ENCODE measurements around the gene CPED1. TPM values are rescaled to one million over a fixed set of nuclear protein-coding genes. Genes with fewer than 3 reads are reported as not detected.
"Not testable (repeated sequence)": the region's sequence is repeated elsewhere in the genome, so short reads cannot be mapped to it uniquely, and the experiment has no call there.

Gene CPED1
- total RNA-seq, 2 experiments from 2014 or later, result not detected

GRCh38 chr7:121002757-121003200, 14.3 kb downstream of the CPED1 start:
- H3K4me3 Mint-ChIP-seq, result no peak overlapping the region
- no peak overlapping the region for H3K27ac Mint-ChIP-seq
- H3K27me3 Mint-ChIP-seq, result peaks cover 21% of the 10 kb centered on the region
- no peaks in the 10 kb centered on the region for H3K36me3 Mint-ChIP-seq (ENCODE audit: low read depth)
- no peak for DNase-seq
- H3K4me1 Mint-ChIP-seq, result peaks cover 5% of the 10 kb centered on the region
- no peaks in the 10 kb centered on the region for H3K9me3 Mint-ChIP-seq
- ChIA-PET POLR2A (no interaction called here), CTCF (interaction anchor here (1.7 kb wide), 1 partner anchor 15 kb away, joined by 6 read pairs; the partner anchor contains the start of gene CPED1)

DNA sequence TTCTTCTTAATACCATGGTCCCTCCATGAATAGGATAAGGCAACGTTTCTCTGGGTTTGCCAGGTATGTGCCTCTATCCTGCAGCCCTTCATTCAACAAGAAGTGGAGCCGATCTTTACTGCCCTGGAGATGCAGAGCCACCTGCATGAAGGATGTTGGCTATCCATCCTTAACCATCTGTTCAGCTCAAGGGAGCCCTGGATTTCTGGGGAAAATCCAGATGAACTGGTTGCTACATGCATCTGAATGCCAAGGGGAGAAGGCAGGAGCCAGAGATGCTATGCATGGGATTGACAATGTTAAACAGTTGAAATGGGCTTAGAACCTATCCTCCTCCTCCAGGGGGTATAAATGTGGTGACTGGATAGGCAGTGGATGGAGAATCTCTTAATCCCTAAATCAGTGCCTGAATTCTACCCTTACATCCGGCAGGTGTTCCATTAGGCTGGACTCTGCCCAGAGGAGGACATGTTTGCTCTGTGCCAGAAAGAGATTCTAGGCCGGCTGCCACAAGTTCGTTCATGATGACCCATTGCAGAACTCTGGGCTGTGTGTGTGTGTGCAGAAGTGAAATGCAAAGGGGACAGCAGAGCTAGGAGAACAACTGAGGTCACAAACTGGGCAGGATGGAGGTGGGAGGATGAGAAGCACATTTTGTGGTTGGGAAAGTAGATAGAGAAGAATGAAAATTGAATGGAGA, 15.6 kb downstream of the CPED1 start:
- peaks cover 21% of the 10 kb centered on the region for H3K27me3 Mint-ChIP-seq
- no peaks in the 10 kb centered on the region for H3K9me3 Mint-ChIP-seq
- H3K36me3 Mint-ChIP-seq (ENCODE audit: low read depth), result no peaks in the 10 kb centered on the region
- no peak overlapping the region for H3K27ac Mint-ChIP-seq
- peaks cover 4% of the 10 kb centered on the region for H3K4me1 Mint-ChIP-seq
- no peak overlapping the region for H3K4me3 Mint-ChIP-seq
- ChIA-PET CTCF (no interaction called here), POLR2A (no interaction called here)
- DNase-seq, result no peak

- H3K36me3 Mint-ChIP-seq (ENCODE audit: low read depth); CTCF ChIA-PET: not testable (repeated sequence)
Measured at GRCh38 chr7:121005058-121005457, 16.5 kb downstream of the CPED1 start.

GRCh38 chr7:121005996-121006584, 17.6 kb downstream of the CPED1 start:
- no peaks in the 10 kb centered on the region for H3K4me1 Mint-ChIP-seq
- H3K27ac Mint-ChIP-seq, result no peak overlapping the region
- H3K4me3 Mint-ChIP-seq, result no peak overlapping the region
- ChIA-PET POLR2A (no interaction called here), CTCF (no interaction called here)
- no peaks in the 10 kb centered on the region for H3K9me3 Mint-ChIP-seq
- H3K27me3 Mint-ChIP-seq, result peaks cover 18% of the 10 kb centered on the region
- no peaks in the 10 kb centered on the region for H3K36me3 Mint-ChIP-seq (ENCODE audit: low read depth)
- DNase-seq, result no peak

More at GRCh38 chr7:121005058-121005457, 16.5 kb downstream of the CPED1 start:
- POLR2A ChIA-PET, H3K27ac Mint-ChIP-seq, H3K4me3 Mint-ChIP-seq, DNase-seq, H3K9me3 Mint-ChIP-seq, H3K4me1 Mint-ChIP-seq: not testable (repeated sequence)
- peaks cover 19% of the 10 kb centered on the region for H3K27me3 Mint-ChIP-seq

DNA sequence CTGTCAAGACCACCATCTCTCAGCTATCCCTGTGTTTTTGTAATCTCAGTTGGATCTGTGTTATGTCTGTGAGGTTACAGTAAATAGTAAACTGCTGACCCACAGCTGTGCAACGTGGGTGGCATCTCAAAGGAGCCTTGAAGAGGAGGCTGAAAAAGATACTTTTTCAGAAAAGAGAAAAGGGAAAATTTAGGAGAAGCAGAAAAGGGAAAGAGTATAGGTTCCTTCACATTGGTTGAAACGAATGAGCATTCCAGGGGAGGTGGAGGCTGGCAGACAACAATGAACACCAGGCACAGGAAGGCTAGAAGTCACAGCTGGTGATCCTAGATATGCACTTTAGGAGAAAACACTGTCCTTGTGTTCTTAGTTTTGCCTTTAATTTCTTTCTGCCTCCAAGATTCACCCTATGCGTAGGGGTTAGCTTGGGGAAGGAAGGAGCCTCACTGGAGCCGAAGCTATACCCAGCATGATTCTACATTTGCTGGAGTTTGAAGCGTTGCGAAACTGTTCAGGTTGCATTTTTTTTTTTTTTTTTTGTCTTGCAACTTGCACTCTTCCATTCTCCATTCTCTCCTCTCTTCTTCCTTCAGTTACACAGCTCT, 18.3 kb downstream of the CPED1 start:
- ChIA-PET POLR2A (no interaction called here), CTCF (no interaction called here)
- H3K4me1 Mint-ChIP-seq, result no peaks in the 10 kb centered on the region

GRCh38 chr7:121008816-121009215, 20.3 kb downstream of the CPED1 start:
- H3K4me1 Mint-ChIP-seq, result no peaks in the 10 kb centered on the region
- peaks cover 17% of the 10 kb centered on the region for H3K27me3 Mint-ChIP-seq
- CTCF ChIA-PET, result no interaction called here
- no peak overlapping the region for H3K4me3 Mint-ChIP-seq
- DNase-seq, result no peak
- no peak overlapping the region for H3K27ac Mint-ChIP-seq
- no peaks in the 10 kb centered on the region for H3K36me3 Mint-ChIP-seq (ENCODE audit: low read depth)
- no peaks in the 10 kb centered on the region for H3K9me3 Mint-ChIP-seq
- POLR2A ChIA-PET, result no interaction called here

More for the DNA sequence above, 18.3 kb downstream of the CPED1 start:
- H3K36me3 Mint-ChIP-seq (ENCODE audit: low read depth), result no peaks in the 10 kb centered on the region
- no peak overlapping the region for H3K4me3 Mint-ChIP-seq
- no peak for DNase-seq
- peaks cover 18% of the 10 kb centered on the region for H3K27me3 Mint-ChIP-seq
- H3K27ac Mint-ChIP-seq, result no peak overlapping the region
- H3K9me3 Mint-ChIP-seq, result no peaks in the 10 kb centered on the region

- H3K27me3 Mint-ChIP-seq, result peaks cover 14% of the 10 kb centered on the region
- DNase-seq, result no peak
- CTCF ChIA-PET, result interaction anchor here (0.7 kb wide), 1 partner anchor 43 kb away, joined by 4 read pairs; no protein-coding TSS in a partner anchor
- no peak overlapping the region for H3K4me3 Mint-ChIP-seq
- no peaks in the 10 kb centered on the region for H3K4me1 Mint-ChIP-seq
- H3K27ac Mint-ChIP-seq, result no peak overlapping the region
- H3K36me3 Mint-ChIP-seq (ENCODE audit: low read depth), result no peaks in the 10 kb centered on the region
- POLR2A ChIA-PET, result no interaction called here
- H3K9me3 Mint-ChIP-seq, result no peaks in the 10 kb centered on the region
Measured at GRCh38 chr7:121011401-121011800, 22.9 kb downstream of the CPED1 start.

GRCh38 chr7:121012170-121012874, 23.8 kb downstream of the CPED1 start:
- H3K4me3 Mint-ChIP-seq, result no peak overlapping the region
- H3K27ac Mint-ChIP-seq, result no peak overlapping the region
- DNase-seq, result no peak
- no peaks in the 10 kb centered on the region for H3K4me1 Mint-ChIP-seq
- H3K36me3 Mint-ChIP-seq (ENCODE audit: low read depth), result no peaks in the 10 kb centered on the region
- CTCF ChIA-PET, result no interaction called here
- POLR2A ChIA-PET, result no interaction called here
- H3K9me3 Mint-ChIP-seq, result no peaks in the 10 kb centered on the region
- H3K27me3 Mint-ChIP-seq, result peaks cover 13% of the 10 kb centered on the region

- ChIA-PET POLR2A (no interaction called here), CTCF (no interaction called here)
- Mint-ChIP-seq H3K4me1 (no peaks in the 10 kb centered on the region), H3K36me3 (ENCODE audit: low read depth) (no peaks in the 10 kb centered on the region), H3K4me3 (no peak overlapping the region), H3K27ac (no peak overlapping the region), H3K27me3 (peaks cover 8% of the 10 kb centered on the region), H3K9me3 (no peaks in the 10 kb centered on the region)
- no peak for DNase-seq
Measured at GRCh38 chr7:121012919-121013318, 24.4 kb downstream of the CPED1 start.

- H3K9me3 Mint-ChIP-seq, result no peaks in the 10 kb centered on the region
- no peaks in the 10 kb centered on the region for H3K4me1 Mint-ChIP-seq
- no peak for DNase-seq
- POLR2A ChIA-PET, result no interaction called here
- H3K27me3 Mint-ChIP-seq, result peaks cover 8% of the 10 kb centered on the region
- H3K4me3 Mint-ChIP-seq, result no peak overlapping the region
- CTCF ChIA-PET, result interaction anchor here (0.5 kb wide), 1 partner anchor 73 kb away, joined by 4 read pairs; no protein-coding TSS in a partner anchor
- H3K27ac Mint-ChIP-seq, result no peak overlapping the region
- H3K36me3 Mint-ChIP-seq (ENCODE audit: low read depth), result no peaks in the 10 kb centered on the region
Measured at GRCh38 chr7:121015560-121015959, 27.0 kb downstream of the CPED1 start.

DNA sequence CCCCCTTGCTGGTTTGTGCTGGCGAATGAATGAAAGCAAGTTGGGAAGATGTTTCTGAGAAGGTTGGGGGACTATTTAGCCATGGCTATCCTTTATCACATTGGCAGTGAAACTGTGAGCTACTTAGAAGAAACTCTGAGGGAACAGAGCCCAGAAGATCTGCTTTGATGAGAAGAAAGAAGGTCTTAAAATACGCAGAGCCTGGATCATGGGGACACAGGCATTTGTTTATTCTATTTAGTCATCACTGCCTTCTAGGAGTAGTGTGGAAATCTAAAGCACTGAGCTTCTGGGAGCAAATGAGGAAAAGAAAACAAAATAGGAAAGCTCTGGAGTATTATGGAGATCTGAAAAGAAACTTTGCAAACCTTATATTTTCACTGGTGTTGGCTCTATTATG, 28.5 kb downstream of the CPED1 start:
- CTCF ChIA-PET, result no interaction called here
- POLR2A ChIA-PET, result no interaction called here

GRCh38 chr7:121017586-121017985, 29.1 kb downstream of the CPED1 start:
- Mint-ChIP-seq H3K27ac (no peak overlapping the region), H3K4me1 (no peaks in the 10 kb centered on the region), H3K27me3 (peaks cover 8% of the 10 kb centered on the region), H3K36me3 (ENCODE audit: low read depth) (no peaks in the 10 kb centered on the region), H3K9me3 (no peaks in the 10 kb centered on the region), H3K4me3 (no peak overlapping the region)
- DNase-seq, result no peak
- ChIA-PET CTCF (no interaction called here), POLR2A (no interaction called here)

More for the DNA sequence above, 28.5 kb downstream of the CPED1 start:
- peaks cover 8% of the 10 kb centered on the region for H3K27me3 Mint-ChIP-seq
- H3K4me1 Mint-ChIP-seq, result no peaks in the 10 kb centered on the region
- H3K4me3 Mint-ChIP-seq, result no peak overlapping the region
- no peak for DNase-seq
- no peaks in the 10 kb centered on the region for H3K36me3 Mint-ChIP-seq (ENCODE audit: low read depth)
- H3K27ac Mint-ChIP-seq, result no peak overlapping the region
- H3K9me3 Mint-ChIP-seq, result no peaks in the 10 kb centered on the region

DNA sequence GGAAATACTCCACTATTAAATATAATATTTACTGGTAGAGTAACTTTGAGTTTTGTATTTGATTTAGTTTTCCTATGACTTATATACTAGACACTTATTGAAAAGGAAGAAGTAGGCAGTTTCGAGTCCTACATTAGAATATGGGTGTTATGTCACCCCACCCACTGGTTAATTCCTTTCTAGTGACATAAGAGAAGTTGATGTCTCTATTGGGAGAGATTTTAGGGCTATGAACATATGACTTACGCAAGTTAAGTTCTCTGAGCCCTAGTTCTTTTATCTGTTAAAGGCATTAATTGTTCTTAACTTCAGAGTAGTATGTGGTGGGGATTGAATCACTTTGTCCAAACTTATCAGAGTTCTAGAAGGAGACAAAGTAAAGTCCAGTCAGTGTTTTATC, 30.5 kb downstream of the CPED1 start:
- no peak overlapping the region for H3K4me3 Mint-ChIP-seq
- H3K36me3 Mint-ChIP-seq (ENCODE audit: low read depth), result no peaks in the 10 kb centered on the region
- DNase-seq, result no peak
- POLR2A ChIA-PET, result no interaction called here
- no peaks in the 10 kb centered on the region for H3K4me1 Mint-ChIP-seq
- CTCF ChIA-PET, result no interaction called here
- H3K27ac Mint-ChIP-seq, result no peak overlapping the region
- H3K27me3 Mint-ChIP-seq, result peaks cover 1% of the 10 kb centered on the region
- H3K9me3 Mint-ChIP-seq, result no peaks in the 10 kb centered on the region

All from activated CD4-positive, alpha-beta memory T cell treated with anti-CD3 and anti-CD28 coated beads, Interleukin-2, amount 10 ng/mL, durations not matched to agents 7 days and 5 days (primary cell).